Suppressor macrophage treated with lipopolysaccharide for 4 hours (primary cell): ENCODE measurements around the gene LY86.

ENCODE experiments used
- DNase-seq: peaks from one replicate; pipeline ENCODE4 v3.0.0-alpha.2; 2020

Gene LY86

DNA sequence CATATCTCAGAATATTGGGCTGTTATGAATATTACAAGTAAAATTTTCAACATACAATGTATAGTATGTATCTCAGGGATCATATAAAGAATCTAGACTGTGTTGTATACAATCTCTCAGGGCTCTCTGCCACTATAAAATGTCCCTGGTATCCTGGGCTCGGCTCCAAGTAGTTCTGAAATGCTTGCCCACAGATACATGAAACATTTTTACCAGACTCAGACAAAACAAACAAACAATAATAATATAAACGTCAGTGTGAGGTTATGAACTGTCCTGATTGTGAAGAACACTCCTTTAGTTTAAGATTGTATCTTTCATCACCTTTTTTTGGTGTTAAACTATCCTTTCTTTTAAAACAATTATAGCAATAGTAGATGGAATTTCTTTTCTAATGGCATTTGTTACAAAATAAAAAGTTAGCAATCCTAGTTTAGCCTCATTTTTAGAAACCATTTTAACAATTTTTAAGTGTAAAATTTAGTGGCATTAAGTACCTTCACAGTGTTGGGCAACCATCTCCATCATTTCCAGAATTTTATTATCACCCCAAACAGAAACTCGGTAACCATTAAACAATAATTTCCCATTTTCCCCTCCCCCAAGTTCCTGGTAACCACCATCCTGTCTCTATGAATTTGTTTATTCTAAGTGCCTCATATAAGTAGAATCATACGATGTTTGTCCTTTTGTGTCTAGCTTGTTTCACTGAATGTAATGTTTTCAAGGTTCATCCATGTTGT is 17.4 kb upstream of the LY86 start:
- no peak for DNase-seq

DNA sequence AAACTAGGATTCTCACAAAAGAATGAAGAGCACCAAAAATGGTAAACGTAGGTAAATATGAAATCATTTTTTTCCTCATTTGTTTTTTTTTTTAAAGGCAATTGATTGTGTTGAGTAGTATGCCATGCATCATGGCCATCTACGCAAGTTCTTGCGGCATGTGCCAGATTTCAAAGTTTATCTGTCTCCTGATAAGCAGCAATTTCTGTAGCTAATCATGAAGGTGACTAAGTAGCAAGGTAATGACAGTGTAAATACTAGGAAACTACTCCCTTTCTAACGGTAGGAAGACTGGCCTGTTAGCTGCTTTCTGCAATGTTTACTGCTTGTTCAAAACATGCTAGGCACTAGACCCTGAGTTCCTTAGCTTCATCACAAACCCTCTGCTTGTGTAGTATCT is 13.4 kb upstream of the LY86 start:
- no peak for DNase-seq

DNA sequence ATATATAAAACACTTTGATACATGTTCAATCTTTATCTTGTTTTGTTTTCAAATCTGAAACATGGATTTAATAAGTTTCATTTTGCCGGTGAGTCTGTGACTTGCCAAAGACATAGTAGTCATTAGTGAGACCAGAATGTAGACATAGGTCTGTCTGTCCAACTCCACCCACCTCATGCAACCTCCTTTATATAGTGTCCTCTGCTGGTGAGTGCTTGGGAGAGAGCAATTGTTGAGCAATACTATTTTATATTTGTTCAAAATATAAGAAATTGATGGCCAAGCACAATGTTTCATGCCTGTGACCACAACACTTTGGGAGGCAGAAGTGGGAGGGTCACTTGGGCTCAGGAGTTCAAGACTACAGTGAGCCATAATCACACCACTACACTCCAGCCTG is 10.8 kb upstream of the LY86 start:
- DNase-seq: peak; percentile 41

DNA sequence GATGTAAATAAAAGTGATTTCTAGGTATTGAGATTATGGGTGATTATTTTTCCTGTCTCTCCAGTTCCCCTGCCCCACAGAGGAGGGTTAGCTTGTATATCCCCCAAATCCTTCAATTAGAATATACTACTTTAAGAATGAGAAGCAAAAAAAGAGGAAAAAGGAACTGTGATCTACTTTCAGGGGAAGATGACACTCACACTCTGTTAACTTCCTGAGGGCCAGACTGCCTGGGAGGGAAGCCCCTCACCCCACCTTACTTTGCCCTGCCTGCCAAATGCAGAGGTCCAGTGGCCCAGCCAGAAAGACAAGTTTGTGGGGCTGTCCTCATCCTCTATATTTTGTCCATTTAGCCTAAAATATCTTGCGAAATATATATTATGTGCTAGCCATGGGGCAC is 9.2 kb upstream of the LY86 start:
- no peak for DNase-seq

DNA sequence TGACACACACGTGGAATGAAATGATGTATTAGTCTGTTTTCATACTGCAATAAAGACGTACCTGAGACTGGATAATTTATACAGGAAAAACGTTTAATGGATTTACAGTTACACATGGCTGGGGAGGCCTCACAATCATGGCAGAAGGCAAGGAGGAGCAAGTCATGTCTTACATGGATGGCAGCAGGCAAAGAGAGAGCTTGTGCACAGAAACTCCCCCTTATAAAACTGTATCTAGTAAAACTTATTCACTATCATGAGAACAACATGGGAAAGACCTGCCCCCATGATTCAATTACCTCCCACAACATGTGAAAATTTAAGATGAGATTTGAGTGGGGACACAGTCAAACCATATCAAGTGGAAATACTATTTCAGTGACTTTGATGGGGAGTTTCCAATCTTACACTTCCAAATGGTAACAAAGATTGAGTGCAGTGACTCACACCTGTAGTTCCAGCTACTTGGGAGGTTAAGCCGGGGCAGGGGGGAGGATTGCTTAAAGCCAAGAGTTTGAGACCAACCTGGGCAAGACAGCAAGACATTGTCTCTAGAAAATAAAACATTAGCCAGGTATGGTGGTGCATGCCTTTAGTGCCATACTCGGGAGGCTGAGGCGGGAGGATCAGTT is 8.2 kb upstream of the LY86 start:
- no peak for DNase-seq

DNA sequence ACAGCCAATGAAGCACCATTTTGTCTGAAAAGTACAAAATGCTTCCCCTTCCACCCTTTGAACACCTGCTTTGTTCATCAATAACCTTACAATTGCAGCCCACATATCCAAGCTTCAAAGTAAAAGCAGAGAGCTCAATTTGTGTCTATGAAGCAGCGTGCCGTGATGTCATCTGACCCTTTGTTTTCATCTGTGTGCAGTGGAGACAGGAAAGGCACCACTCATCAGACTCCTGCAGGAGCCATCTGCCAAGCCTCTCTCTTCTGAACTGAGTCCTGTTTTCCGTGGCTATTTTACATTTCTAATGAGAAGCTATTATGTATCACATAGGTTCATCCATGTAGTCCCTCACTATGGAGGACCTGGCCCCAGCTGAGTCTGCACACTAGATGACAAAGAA is 7.5 kb upstream of the LY86 start:
- no peak for DNase-seq

DNA sequence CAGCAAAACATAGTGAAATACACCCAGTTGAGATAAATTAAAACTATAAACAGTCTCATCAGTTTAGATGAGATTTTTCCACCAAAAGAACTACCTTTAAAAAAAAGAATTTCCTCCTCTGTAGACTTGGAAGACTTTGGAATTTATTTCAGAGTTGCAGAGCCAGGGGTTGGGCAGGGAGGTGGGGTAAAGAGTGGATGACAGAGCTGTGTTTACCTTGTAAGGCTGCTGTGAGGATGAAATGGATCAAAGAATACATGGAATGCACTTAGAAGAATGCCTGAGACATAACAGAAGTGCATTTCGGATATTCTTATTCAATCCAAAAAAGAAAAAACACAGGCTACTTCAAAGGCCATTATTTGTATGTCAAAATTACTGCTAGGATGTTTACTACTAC is 6.4 kb upstream of the LY86 start:
- no peak for DNase-seq

DNA sequence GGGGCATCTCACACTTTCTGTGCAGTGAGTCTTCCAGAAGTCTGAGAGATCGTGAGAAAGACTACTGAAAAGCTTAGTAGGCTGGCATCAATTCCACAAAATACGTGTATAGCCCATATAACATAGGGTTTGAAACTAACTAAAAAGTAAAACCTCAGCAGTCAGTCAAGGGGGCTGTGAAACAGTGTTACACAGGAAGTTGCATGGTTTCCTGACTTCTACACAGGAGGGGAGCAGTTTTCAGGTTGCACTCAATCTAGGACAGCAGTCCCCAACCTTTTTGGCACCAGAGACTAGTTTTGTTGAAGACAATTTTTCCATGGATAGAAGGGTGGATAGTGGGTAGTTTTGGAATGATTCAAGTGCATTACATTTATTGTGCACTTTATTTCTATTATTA is 4.7 kb upstream of the LY86 start:
- no peak for DNase-seq

DNA sequence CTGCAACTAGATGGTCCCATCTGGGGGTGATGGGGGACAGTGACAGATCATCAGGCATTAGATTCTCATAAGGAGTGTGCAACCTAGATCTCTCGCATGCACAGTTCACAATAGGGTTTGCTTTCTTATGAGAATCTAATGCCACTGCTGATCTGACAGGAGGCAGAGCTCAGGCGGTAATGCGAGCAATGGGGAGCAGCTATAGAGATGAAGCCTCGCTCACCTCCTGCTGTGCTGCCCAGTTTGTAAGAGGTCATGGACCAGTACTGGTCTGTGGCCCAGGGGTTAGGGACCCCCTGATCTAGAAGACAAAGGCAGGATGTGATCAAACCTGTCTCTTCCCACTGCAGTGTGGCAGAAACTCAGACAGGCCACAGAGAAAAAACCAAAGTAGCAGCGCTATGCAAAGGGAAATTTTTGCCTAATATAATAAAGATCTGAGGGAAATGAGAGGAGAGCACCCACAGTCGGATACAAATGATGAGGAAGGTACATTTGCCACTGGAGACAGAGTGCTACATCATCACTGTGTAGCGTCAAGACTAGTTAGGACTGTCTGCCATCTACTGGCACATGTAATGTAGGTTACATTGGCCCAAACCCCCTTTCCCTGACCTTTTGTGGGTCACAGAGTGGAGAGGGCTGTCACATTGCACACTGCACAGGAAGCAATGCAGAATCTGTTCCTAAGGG is 4.1 kb upstream of the LY86 start:
- DNase-seq: no peak

DNA sequence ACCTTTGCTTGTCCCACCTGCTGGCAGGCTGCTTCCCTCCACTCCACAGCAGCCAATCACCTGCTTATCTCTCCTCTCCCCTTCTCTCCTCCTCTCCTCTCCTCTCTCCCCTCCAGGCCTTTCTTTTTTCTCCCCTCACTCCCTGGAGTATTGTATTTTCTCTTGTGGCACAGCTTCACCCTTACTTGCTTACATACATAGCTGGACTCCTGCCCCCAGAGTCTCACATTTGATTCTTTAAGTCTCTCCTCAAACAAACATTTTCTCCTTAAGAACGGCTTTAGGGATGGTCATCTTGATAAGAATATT is 3.6 kb upstream of the LY86 start:
- DNase-seq: no peak

DNA sequence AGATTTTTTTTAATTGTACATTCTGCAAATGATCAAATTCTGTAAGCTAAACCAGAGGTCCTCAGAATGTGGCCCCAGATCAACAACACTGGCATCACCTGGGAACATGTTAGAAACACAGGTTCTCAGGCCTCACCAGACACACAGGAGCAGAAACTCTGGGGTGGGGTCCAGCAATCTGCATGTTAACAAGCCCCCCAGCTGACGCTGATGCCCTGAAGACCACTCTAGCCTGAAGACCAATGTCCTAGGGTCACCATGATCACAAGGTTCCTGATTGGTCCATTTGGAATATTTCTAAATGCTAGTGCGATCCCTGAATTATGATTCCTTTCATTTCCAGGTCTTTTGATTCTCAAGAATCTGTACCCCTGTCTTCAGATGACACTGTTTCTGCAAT is 2.4 kb upstream of the LY86 start:
- no peak for DNase-seq

DNA sequence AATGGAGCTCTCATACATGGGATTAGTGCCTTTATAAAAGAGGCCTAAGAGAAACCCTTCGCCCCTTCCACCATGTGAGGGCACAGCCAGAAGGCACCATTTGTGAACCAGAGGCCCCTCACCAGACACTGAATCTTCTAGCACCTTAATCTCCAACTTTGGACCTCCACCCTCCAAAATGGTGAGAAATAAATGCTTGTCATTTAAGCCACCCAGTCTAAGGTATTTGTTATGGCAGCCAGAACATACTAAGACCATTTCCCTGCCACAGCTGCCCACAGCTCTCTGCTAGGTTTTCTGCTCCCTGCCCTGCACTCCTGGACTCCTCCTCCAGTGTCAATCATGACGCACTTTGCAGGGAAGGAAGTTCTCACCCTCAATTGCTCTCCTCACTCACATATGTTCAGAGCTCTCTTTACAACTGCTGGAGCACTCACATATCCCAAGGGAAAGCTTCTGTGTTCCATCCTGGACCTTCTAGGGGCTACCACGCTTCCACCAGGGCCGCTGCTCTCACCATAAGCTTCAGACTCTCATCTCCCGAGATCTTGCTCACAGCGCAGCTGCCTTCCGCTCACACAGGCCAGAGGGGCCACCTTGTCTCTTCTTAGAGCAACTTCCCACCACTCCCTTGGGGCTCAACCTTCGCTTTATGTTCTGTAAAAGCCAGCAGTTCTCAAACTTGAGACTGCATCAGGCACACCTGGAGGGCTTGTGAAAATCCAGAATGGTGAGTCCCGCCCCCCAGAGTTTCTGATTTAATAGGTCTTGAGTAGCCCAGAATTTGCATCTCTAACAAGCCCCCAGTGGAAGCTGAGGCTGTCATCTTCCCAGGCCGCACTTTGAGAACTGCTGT is 1.6 kb upstream of the LY86 start:
- peak; percentile 42 for DNase-seq

DNA sequence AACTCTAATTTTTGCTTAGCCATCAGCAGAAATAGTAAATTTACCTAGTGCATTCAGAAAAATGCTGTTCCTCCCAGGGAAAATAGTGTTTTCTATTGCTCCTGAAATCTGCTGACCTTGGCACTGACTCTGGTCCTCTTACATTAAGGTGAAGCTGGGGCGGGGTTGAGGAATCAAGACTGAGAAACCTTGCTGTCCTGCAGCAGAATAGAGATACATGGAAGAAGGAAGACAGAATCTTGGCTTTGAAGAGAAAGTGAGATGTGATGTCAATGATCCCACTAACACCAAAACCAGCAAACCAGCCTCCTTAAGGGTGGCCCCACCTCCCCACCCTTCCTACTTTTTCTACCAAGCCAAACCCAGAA is 840 bp upstream of the LY86 start:
- no peak for DNase-seq

DNA sequence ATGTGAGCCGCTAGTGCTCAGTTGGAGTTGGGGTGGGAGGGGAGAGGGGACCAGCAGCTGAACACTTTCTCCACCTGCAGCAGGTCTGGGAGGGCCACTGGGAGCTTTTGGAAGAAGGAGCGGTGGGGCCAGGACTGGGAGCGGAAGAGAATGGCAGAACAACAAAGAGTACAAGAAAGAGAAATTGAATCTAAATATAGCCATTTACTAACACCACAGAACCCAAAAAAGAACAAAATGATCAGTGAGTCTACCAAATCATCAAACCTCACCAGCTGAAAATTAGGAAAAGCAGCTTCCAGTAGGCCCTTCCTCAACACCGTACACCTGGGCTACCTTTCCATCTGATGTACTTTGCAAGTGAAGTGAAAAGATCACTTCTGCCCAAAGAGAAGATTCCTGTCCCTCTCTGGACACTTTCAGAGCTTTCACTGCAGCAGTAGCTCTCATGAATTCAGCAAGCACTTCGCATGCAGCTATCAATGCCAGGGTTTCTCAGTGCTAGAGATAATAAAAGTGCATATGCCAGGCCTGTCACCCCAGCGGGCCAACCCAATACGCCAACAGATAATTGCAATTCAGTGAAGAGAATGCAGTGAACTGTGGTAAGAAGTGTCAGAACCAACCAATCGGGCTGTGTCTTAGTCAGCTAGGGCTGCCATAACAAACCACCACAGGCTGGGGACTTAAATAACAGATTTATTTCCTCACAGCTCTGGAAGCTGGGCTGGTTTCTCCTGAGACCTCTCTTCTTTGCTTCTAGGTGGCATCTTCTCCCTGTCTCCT is 597 bp downstream of the LY86 start:
- DNase-seq: no peak

DNA sequence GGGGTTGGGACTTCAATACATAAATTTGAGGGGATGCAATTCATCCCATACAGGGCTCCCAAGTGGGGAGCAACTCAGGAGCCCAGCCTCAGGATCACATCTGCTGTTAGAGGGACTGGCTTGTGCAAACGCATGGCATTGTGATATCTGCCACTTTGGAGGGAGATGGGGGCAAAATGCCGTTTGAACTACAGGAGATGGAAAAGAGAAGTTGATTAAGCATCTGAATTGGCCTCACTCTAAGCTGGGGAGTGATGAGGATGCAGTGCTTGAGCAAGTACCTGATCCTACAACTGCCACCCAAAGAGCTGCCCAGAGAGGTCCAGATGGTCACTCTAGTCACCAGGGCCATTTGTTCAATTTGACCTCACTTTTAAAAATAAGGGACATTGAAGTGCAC is 2.0 kb downstream of the LY86 start:
- DNase-seq: no peak

DNA sequence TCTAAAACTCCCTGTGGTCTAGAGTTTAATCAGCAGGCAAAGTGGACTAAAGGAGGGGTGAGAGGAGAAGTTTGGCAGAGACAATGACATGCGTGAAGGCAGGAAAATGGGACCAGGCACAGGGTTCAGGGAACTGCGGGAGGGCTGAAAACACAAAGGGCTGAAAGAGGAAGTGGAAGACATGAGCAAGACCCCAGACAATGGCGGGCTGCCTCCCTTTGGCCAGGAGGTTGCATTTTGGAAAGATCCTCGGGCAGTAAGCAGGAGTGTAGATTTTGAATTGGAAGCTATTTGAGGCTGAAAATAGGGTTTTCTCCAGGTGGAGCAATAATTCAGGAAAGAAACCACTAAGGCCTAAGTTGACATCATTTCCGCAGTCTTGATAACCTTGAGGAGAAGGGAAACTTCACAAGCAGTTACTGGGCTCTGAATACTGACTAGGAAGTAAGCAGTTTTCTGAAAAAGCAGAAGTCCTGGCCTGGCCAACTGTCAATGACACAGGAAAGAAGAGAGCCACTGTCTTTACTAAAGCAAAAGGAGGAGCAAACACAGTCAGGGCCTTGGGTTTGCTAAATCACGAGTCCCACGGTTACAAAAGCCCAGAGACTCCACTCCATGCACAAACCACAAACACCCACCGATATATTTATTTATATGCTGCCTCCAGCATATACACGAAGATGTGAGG is 3.4 kb downstream of the LY86 start:
- DNase-seq: peak; percentile 96

DNA sequence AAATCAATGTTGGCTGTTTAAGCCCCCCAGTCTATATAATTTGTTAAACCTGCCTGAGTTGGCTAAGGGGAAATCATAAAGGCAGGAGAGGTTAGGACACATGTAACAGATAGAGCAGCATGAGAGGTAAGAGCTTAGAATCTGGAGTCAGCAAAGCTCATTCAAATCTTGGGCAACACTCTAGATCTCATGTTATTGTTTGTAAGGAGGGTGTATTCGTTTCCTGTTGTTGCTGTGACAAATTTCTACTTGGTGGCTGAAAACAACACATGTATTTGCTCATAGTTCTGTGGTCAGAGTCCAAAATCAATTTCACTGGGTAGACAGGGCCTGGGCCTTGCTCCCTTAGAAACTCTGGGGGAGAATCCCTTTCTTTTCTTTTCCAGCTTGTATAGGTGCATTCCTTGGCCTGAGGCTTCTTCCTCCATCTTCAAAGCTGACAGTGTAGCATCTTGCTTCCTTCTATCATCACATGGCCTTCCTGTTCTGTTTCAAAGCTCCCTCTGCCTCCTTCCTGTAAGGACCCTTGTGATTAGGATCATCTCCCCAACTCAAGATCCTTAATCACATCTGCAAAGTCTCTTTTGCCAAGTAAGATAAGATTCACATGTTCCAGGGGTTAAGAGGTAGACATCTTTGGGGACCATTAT is 4.4 kb downstream of the LY86 start:
- peak; percentile 73 for DNase-seq

DNA sequence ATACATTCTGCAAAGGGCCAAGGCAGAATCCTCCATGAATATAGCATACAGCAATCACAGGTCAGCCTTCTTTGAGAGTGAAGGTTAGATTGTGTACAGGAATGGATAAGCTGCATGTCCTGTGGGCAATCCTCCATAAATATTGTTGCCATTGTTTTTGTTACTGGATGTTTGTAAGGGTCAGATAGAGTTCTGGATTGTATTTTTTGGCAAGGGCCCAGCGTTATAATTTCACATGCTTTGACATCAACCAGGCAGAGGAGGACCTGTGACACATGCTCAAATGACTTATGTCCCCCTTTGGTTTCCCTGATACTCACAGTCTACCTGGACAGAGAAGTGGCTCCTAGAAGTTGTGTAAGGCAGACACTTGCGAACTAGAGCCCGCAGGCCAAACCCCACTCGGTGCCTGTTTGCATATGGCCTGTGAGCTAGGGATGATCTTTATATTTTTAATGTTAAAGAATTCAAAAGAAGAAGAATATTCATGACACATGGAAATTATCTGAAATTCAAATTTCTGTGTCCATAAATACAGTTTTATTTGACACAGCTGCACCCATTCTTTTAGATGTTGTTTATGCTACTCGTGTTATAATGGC is 5.4 kb downstream of the LY86 start:
- no peak for DNase-seq

DNA sequence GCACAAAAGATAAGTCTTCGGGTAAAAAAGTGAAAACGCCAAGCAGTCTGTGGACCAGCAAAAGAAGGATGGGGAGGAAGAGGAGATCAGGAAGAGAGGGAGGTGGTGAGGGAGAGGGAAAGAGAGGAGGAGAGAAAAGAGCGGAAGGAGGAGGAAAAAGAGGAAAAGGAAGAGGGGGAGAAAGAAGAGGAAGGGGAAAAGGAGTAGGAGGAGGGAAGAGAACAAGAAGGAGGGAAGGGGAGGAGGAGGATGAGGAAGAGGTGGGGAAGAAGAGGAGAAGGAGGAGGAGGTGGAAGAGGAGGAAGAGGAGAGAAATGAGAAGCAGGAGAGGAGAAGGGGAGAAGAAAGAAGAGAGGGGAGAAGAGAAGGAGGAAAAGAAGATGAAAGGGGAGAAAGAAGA is 6.5 kb downstream of the LY86 start:
- no peak for DNase-seq

DNA sequence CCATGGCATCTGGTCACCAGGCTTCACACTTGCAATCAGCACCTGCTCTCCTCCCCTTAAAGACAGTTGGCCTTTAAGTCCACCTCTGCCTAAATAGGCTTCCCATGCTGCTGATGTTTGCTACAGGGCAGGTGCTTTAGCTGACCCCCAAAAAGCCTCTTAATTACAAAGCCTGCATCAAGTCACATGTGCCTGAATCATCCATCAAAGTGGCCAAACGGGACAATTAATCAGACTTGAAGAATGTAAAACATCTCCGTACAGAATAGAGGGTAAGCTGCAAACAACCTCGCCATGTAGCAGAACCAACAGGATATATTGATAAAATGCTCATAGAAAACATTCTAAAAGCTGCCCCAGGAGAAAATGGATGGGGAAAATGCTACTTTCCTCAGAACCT is 7.4 kb downstream of the LY86 start:
- no peak for DNase-seq
